Activated CD8-positive, alpha-beta T cell treated with anti-CD3 and anti-CD28 coated beads for 36 hours (primary cell): ENCODE results near the gene CXCL6. TPM values are rescaled to one million over a fixed set of nuclear protein-coding genes. Genes with fewer than 3 reads are reported as not detected.

Experiments used
- ATAC-seq: fragments of 200-7000 bp; cut with Tn5 transposase; one replicate; pipeline ENCODE4 v1.10.0; 2021; ENCODE audit warnings: mild to moderate bottlenecking, moderate library complexity
- CTCF ChIA-PET: fragments of 350-600 bp; sonication (Branson Sonifier 250); formaldehyde crosslinking; loops from one replicate; lab custom pipeline; 2021; ENCODE audit warnings: antibody characterized with exemption; lab: Charles Lee
- POLR2A ChIA-PET: fragments of 350-600 bp; sonication (Branson Sonifier 250); formaldehyde crosslinking; loops from one replicate; lab custom pipeline; 2021; ENCODE audit warnings: antibody characterized with exemption; lab: Charles Lee
- DNase-seq: peaks from one replicate; pipeline ENCODE4 v3.0.0-alpha.2; 2020
- H3K27ac Mint-ChIP-seq: one replicate; pipeline ENCODE4 v1.8.0; 2021; ENCODE audit warnings: mild to moderate bottlenecking, mixed read lengths
- H3K27me3 Mint-ChIP-seq: one replicate; pipeline ENCODE4 v1.8.0; 2021; ENCODE audit warnings: mixed read lengths
- H3K36me3 Mint-ChIP-seq: one replicate; pipeline ENCODE4 v1.8.0; 2021; ENCODE audit warnings: low read depth, mixed read lengths
- H3K4me1 Mint-ChIP-seq: one replicate; pipeline ENCODE4 v1.8.0; 2021; ENCODE audit warnings: low read depth, mixed read lengths
- H3K4me3 Mint-ChIP-seq: one replicate; pipeline ENCODE4 v1.8.0; 2021; ENCODE audit warnings: mild to moderate bottlenecking, moderate library complexity, mixed read lengths
- H3K9me3 Mint-ChIP-seq: one replicate; pipeline ENCODE4 v1.8.0; 2021; ENCODE audit warnings: mixed read lengths
- CTCF ChIP-seq: fragments of 200-600 bp; IDR thresholded peaks from one replicate; pipeline ENCODE4 v1.8.0; 2022; ENCODE audit warnings: antibody characterized with exemption, mild to moderate bottlenecking
- intact Hi-C: fragments of 100-400 bp; cut with micrococcal nuclease; formaldehyde crosslinking; loops from one replicate; pipeline ENCODE4 v1.10.0; 2022
- total RNA-seq, 2 experiments: library from RNA; stranded (reverse); gene quantifications; one replicate each; pipeline ENCODE4 v1.2.3, GENCODE V29; 2021

CXCL6 gene
- total RNA-seq, 2 experiments from 2014 or later = not detected

GRCh38 chr4:73816814-73817213 is 19.7 kb upstream of the CXCL6 start:
- H3K27ac Mint-ChIP-seq = no peak overlapping the region
- no peaks in the 10 kb centered on the region for H3K9me3 Mint-ChIP-seq
- ChIA-PET CTCF (no interaction called here), POLR2A (no interaction called here)
- DNase-seq = no peak
- H3K4me1 Mint-ChIP-seq = no peaks in the 10 kb centered on the region
- no peak for TF ChIP-seq CTCF
- intact Hi-C loops = no loop called here
- ATAC-seq = no peak
- H3K27me3 Mint-ChIP-seq = no peaks in the 10 kb centered on the region
- H3K4me3 Mint-ChIP-seq = no peak overlapping the region
- no peaks in the 10 kb centered on the region for H3K36me3 Mint-ChIP-seq

GRCh38 chr4:73817341-73817740 is 19.1 kb upstream of the CXCL6 start:
- no peaks in the 10 kb centered on the region for H3K4me1 Mint-ChIP-seq
- no peak for DNase-seq
- no peak overlapping the region for H3K4me3 Mint-ChIP-seq
- intact Hi-C loops = no loop called here
- ChIA-PET CTCF (no interaction called here), POLR2A (no interaction called here)
- TF ChIP-seq CTCF = no peak
- H3K9me3 Mint-ChIP-seq = no peaks in the 10 kb centered on the region
- no peak overlapping the region for H3K27ac Mint-ChIP-seq
- no peak for ATAC-seq
- no peaks in the 10 kb centered on the region for H3K36me3 Mint-ChIP-seq
- no peaks in the 10 kb centered on the region for H3K27me3 Mint-ChIP-seq

- no peaks in the 10 kb centered on the region for H3K9me3 Mint-ChIP-seq
- no peaks in the 10 kb centered on the region for H3K36me3 Mint-ChIP-seq
- no peaks in the 10 kb centered on the region for H3K27me3 Mint-ChIP-seq
- CTCF ChIA-PET = no interaction called here
- POLR2A ChIA-PET = no interaction called here
- DNase-seq (no peak), ATAC-seq (no peak)
- intact Hi-C loops = no loop called here
- H3K27ac Mint-ChIP-seq = no peak overlapping the region
- no peak for TF ChIP-seq CTCF
- no peak overlapping the region for H3K4me3 Mint-ChIP-seq
- H3K4me1 Mint-ChIP-seq = no peaks in the 10 kb centered on the region
These were observed 15.2 kb upstream of the CXCL6 start for GRCh38 chr4:73821325-73821724.

- H3K9me3 Mint-ChIP-seq = no peaks in the 10 kb centered on the region
- POLR2A ChIA-PET = no interaction called here
- ATAC-seq (no peak), DNase-seq (no peak)
- no peaks in the 10 kb centered on the region for H3K27me3 Mint-ChIP-seq
- CTCF ChIA-PET = no interaction called here
- no peaks in the 10 kb centered on the region for H3K36me3 Mint-ChIP-seq
- H3K4me3 Mint-ChIP-seq = no peak overlapping the region
- no peak overlapping the region for H3K27ac Mint-ChIP-seq
- no peak for TF ChIP-seq CTCF
- intact Hi-C loops = no loop called here
- H3K4me1 Mint-ChIP-seq = no peaks in the 10 kb centered on the region
These were observed 14.1 kb upstream of the CXCL6 start for GRCh38 chr4:73822389-73822788.

GRCh38 chr4:73822812-73823504 is 13.5 kb upstream of the CXCL6 start:
- Mint-ChIP-seq H3K4me1 (no peaks in the 10 kb centered on the region), H3K27me3 (no peaks in the 10 kb centered on the region), H3K4me3 (no peak overlapping the region), H3K9me3 (no peaks in the 10 kb centered on the region), H3K27ac (no peak overlapping the region), H3K36me3 (no peaks in the 10 kb centered on the region)
- no peak for DNase-seq
- no peak for TF ChIP-seq CTCF
- ChIA-PET POLR2A (no interaction called here), CTCF (no interaction called here)
- no peak for ATAC-seq
- intact Hi-C loops = no loop called here
